Stimulated activated CD8-positive, alpha-beta memory T cell treated with anti-CD3 and anti-CD28 coated beads, Interleukin-7, amount 100 ng/mL, for 48 hours (primary cell): Measurements from ENCODE around the gene RBP2.

Source experiments
- DNase-seq, 2 donors: peaks; one replicate each; pipeline ENCODE4 v3.0.0-alpha.2; 2020; ENCODE audit warnings: low read depth in 1 of 2; ENCODE audit errors: extremely low read depth in 1 of 2

RBP2 gene

GRCh38 chr3:139476348-139476747 is at the start of gene RBP2:
Gene RBP2, minus strand, starts transcription at chr3:139476516. Its CDS starts 57 bp downstream, at chr3:139476459.
- no peak for DNase-seq

GRCh38 chr3:139524841-139525636 is 48.7 kb upstream of the RBP2 start:
- DNase-seq, result no peak

DNA sequence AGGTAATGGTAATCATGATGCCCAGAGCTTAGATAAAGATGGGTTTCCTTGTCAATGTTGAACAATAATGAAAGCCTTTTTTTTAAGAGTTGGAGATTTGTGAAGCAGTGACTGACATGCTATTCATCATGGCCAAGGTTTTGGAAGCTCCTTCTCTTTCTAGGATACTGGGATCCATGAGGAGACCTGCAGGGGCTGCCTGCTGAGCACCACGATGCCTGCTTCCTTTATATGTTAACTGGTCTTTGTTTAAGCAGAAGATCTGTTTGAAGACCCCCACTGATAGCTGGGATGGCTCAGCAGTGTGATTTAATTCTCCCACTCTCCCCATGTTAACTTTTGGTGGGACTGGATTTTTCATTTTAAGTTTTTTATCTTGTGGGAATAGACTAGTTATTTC is 47.4 kb upstream of the RBP2 start:
- DNase-seq, result no peak

DNA sequence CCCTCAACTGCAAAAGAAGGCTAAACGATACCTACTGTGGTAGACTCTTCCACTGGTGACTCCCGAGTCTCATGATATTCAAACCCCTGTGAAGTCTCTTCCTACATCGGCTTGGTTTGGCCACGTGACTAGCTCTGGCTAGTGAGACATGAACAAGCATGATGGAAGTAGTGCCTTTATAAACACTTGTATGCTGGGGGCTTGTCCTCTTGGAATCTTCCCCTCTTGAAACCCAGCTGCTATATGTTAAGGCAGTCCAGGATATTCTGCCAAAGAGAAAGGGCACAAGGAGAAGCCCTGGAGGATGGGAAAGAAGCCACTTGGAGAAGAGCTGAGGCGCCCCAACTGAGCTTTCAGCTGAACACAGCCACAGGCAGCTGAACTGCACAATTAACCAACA is 46.9 kb upstream of the RBP2 start:
- DNase-seq, result no peak

- no peak for DNase-seq
Measured at GRCh38 chr3:139522421-139522820, 46.1 kb upstream of the RBP2 start.

GRCh38 chr3:139521816-139522215 is 45.5 kb upstream of the RBP2 start:
- DNase-seq, result no peak

DNA sequence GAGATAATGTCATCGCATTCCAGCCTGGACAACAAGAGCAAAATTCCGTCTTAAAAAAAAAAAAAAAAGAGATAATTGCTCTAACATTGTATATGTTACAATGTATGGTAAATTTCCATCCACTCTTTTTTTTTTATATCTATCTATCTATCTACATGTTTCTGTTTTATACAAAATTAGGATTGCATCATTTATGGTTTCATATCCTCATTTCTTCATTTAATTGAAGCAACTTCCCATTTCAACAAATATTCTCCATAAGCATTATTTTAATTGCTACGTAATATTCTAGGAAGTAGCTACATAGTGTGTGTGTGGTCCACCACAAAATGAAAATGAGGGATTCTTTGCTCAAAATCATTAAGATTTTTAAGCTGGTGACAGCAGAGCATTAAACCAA is 44.8 kb upstream of the RBP2 start:
- DNase-seq, result no peak

GRCh38 chr3:139519998-139520737 is 43.9 kb upstream of the RBP2 start:
- DNase-seq, result no peak

DNA sequence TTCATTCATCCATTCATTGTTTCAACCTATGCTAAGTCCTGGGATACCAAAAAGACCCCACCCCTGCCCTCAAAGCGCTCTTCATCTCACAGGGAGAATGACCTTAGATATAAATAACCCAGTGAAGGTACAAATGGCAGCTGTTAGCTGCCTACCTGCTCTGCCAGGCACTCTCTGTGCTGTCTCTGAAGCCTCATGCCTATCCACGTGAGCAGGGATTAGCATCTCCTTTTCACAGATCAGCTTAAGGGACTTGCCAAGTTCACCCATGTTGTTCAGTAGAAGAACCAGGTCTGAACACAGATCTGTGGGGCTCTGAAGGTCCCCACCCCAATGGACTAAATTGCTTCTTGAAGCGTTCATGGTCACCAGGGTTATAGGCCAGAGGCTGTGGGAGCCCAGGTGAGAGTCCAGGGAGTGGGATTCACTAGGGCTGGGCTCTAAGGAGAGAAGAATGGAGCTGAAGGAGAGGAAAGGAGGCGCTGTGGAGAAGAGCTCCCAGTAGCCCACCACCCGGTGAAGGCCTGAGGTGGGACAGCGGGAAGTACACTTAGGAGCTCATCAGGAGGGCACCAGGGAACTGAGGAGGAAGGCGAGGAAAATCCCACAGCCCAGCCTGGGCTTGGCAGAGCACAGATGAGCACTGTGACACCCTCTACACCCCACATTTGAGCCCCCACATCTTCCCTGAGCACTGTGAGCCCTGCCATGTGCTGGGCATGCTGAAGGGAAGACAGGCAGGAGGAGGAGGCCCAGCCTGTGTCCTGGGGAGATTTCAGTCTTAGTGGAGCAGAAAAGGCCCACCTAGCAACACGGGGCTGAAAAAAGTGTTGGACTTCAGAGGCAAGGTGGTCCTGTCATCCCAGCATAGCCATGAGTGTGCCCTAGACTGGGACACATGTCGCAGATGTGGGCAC is 42.9 kb upstream of the RBP2 start:
- no peak for DNase-seq

DNA sequence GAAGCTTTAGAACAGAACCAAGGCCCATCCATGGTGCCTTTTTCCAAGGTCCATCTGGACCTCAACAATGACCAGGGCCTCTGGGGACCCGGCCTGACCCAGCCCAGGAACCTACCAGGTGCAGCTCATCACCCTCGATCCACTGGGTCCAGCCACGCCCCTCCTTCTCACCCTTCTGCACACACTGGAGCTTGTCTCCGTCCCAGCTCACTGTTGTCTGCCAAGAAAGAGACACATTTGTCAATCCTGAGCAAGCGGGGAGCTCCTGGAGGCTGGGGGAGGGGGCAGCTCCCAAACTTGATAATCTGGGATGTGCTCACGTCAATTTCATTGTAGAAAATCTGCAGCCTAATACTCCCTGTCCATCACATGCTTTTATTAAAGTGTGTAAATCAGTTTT is 42.0 kb upstream of the RBP2 start:
- DNase-seq, result no peak

DNA sequence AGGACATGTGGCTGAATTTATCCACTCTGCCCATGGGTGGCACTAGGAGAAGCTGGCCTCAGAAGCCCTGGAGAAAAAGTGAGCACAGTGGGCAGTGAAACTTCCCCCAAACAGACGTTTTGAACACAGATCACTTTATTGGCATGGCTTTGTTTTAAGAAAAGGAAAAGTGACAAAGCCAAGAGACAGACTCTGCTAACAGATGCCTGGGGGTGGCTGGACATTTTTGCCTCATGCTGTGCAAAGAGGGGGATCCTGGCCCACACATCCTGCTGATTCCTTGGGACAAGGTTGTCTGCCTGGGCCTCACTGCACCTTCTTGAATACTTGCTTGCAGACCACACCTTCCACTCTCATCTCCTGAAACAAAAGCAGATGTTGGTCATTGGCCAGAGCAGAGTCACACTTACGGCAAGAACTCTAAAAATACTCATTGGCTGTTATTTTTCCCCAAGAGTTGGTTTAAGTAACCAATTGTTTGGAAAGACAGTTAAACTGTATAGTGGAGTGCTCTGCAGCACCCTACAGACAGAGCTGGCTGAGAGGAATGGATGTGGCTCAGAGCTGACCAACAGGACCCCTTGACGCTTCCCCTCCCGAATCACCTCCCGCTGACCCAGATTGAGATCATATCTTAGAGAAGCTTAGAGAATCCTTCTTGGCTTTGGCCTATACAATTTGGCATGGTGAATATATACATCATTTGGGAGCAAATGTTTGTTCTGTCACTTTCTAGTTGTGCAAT is 41.2 kb upstream of the RBP2 start:
- no peak for DNase-seq

DNA sequence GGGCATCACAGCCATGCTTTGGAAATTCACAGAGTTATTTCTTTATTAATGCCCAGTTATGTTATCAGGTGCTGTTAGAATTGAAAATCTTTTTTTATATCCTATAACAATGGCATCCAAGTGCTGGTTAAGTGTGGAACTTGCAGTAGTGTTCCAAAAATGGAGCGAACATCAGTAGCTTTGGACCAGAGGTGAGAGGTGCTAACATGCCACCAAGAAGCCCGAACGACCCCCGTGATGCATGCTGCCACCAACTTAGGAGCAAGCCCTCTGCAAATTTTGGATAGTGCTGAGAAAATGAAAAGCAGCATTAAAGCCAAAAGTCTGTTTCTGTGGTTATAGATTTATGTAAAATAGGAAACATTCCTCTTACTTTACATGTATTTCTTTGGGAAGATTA is 38.4 kb upstream of the RBP2 start:
- no peak for DNase-seq

DNA sequence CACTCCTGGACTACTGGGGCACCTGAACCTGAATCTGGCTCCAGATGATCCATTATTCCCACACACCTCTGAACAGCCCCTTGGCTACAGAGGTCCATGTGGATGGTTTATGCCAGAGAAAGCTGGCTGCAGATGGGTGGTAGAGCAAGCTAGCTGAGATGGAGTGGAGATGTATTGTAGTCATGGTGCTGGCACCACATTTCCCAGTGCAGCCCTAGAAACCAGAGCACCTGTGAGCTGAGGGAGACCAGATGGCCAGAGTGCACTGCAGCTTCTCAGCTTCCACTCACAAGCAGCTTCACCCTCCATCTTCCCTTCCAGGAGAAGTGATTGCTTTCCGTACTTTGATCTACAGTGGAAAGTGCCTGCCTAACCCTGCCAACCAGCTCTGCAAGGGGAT is 33.3 kb upstream of the RBP2 start:
- no peak for DNase-seq

- DNase-seq, result no peak
Measured at GRCh38 chr3:139506766-139507165, 30.4 kb upstream of the RBP2 start.

DNA sequence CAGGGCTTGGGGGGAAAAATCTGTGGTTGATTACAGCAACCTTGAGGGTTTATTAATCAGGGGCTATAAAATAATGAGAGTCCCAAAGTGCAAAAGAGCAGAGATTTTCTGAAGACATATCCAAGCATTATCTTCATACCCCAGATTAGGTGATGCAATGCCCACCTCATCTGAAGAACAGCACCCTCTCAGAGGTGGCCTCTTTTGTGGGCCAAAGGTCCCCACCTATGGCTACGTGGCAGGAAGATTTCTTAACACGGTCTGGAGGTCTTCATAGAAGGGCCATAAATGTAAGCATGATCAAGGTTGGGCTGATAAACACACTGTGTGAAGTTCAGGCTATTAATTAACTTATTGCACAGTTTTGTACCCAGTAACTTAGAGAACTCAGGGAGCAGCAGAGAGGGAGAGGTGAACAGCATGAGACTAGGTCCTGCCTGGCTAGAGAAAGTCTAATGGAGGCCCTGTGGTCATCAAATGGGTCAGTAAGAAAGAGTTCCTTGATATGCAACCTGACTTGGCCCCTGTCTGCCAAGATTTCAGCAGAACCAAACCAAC is 29.6 kb upstream of the RBP2 start:
- DNase-seq, result no peak

GRCh38 chr3:139499536-139499935 is 23.2 kb upstream of the RBP2 start:
- no peak for DNase-seq

- no peak for DNase-seq
Measured at GRCh38 chr3:139493826-139494385, 17.6 kb upstream of the RBP2 start.

DNA sequence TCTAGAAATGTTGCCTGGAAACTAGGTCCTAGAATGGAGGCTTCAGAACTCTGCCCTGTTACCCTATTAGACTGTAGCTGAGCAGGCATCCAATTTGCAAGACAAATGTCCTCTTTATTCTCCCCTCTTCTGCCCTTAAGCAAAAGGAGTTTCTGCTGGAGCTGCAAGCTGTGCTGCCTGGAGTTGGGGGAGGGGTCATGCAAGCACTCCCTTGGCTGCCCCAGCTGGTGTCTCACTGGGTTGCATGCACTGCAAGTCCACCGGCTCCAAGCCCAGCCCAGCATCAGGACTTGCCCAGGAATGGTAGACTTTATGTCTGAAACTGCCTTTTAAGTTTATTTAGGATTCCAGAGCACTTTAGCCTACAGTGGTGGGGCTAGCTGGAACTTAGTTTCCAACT is 15.7 kb upstream of the RBP2 start:
- DNase-seq, result no peak

- DNase-seq, result no peak
Measured at GRCh38 chr3:139491027-139491700, 14.8 kb upstream of the RBP2 start.
